ENCODE measurements around the gene GRIK3.

GRIK3 gene

GRCh38 chr1:37073152-37073853 is 39.0 kb upstream of the GRIK3 start:
- no peak overlapping the region for H3K27ac ChIP-seq
- TF ChIP-seq ZFX (IDR thresholded peaks at IDR 0.05) = no peak
- TF ChIP-seq CTCF (conservative IDR thresholded peaks at IDR 0.05) = no peak

- no peak overlapping the region for H3K27ac ChIP-seq
- no peak for TF ChIP-seq ZFX (IDR thresholded peaks at IDR 0.05)
- no peak for TF ChIP-seq CTCF (conservative IDR thresholded peaks at IDR 0.05)
Measured at GRCh38 chr1:37071829-37072228, 37.5 kb upstream of the GRIK3 start.

GRCh38 chr1:37070126-37070525 is 35.8 kb upstream of the GRIK3 start:
- TF ChIP-seq CTCF (conservative IDR thresholded peaks at IDR 0.05) (no peak), ZFX (IDR thresholded peaks at IDR 0.05) (no peak)
- H3K27ac ChIP-seq = no peak overlapping the region

- TF ChIP-seq ZFX (IDR thresholded peaks at IDR 0.05) (no peak), CTCF (conservative IDR thresholded peaks at IDR 0.05) (no peak)
- H3K27ac ChIP-seq = no peak overlapping the region
Measured at GRCh38 chr1:37069406-37069805, 35.1 kb upstream of the GRIK3 start.

- TF ChIP-seq ZFX (IDR thresholded peaks at IDR 0.05) (no peak), CTCF (conservative IDR thresholded peaks at IDR 0.05) (no peak)
- no peak overlapping the region for H3K27ac ChIP-seq
Measured at GRCh38 chr1:37068897-37069296, 34.6 kb upstream of the GRIK3 start.

- no peak for TF ChIP-seq ZFX (IDR thresholded peaks at IDR 0.05)
- TF ChIP-seq CTCF (conservative IDR thresholded peaks at IDR 0.05) = no peak
- H3K27ac ChIP-seq = no peak overlapping the region
Measured at GRCh38 chr1:37068260-37068659, 33.9 kb upstream of the GRIK3 start.

GRCh38 chr1:37064039-37064438 is 29.7 kb upstream of the GRIK3 start:
- TF ChIP-seq CTCF (conservative IDR thresholded peaks at IDR 0.05) (no peak), ZFX (IDR thresholded peaks at IDR 0.05) (no peak)

More at GRCh38 chr1:37064039-37064438, 29.7 kb upstream of the GRIK3 start:
- H3K27ac ChIP-seq = no peak overlapping the region
